ENCODE data around the gene SLC5A6. TPM values are rescaled to one million over a fixed set of nuclear protein-coding genes. Genes with fewer than 3 reads are reported as not detected.
A peak's percentile ranks its signal among the peaks of the same experiment; 100 is the strongest.

Gene SLC5A6
- total and polyA plus RNA-seq, 7 donors, result 16.8 to 64.2 (median 23.3) TPM

DNA sequence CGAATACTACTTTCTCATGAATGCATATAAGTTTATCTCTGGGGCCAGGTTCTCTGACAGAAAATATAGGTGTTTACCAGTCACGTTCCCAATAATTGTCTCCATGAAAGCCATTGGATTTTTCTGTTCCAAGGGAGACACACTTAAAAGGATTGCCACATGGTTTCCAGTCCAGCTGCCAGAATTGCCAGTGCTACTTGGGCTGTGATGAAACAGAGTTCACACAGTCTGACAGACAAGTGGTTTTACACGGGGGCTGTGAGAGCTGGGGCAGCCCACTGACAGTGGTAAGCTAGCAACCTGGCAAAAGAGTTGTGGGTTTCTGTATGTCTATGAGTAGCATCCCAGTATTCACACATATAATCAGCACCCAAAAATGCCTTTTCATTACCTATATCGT lies 28.0 kb downstream of the SLC5A6 start:
- Histone ChIP-seq H3K27ac (peak overlapping the region; percentile 77), H3K27me3 (ENCODE audit: insufficient read depth in 3 of 3, low read length in 2 of 3) (no peaks in the 10 kb centered on the region), H3K9me3 (no peaks in the 10 kb centered on the region), H3K4me1 (peaks cover 31% of the 10 kb centered on the region), H3K4me3 (no peak overlapping the region), H3K36me3 (ENCODE audit: insufficient read depth in 1 of 2, low read depth in 1 of 2) (no peaks in the 10 kb centered on the region)
- ATAC-seq (peak; percentile 43 to 57 (median 48)), DNase-seq (peak in 1 of 2 donors; percentile 47)
- TF ChIP-seq CTCF (IDR thresholded peaks at IDR 0.05), result no peak
- intact Hi-C loops (cut with DNase I), result no loop called here
- 57 to 62% (median 59%) methylated on average over 4 of the region's 4 CpGs for WGBS, 3 donors

DNA sequence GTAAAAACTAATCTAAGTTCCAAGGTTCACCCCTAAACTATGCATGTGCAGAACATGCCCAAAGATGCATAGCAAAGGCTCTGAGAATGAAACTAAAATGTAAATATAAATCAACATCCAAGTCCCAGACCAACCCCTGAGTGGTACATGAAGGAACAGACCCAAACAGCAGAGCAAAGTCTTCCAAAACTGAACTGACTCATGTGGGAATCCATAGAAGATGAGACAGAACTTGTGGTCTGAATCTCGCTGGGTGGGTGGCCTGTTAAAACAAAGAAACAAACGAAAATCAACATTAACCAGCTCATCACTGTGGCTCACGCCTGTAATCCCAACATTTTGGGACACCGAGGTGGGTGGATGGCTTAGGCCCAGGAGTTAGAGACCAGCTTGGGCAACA lies 29.7 kb downstream of the SLC5A6 start:
- intact Hi-C loops (cut with DNase I), result no loop called here
- no peaks in the 10 kb centered on the region for H3K9me3 ChIP-seq
- H3K27me3 ChIP-seq (ENCODE audit: insufficient read depth in 3 of 3, low read length in 2 of 3), result peaks cover 0 to 4% (median 0%) of the 10 kb centered on the region in 3 donors
- peaks cover 31% of the 10 kb centered on the region for H3K4me1 ChIP-seq
- WGBS, 3 donors, result 66 to 80% (median 70%) methylated on average over 4 of the region's 4 CpGs
- no peak for ATAC-seq
- H3K4me3 ChIP-seq, result no peak overlapping the region
- no peaks in the 10 kb centered on the region for H3K36me3 ChIP-seq (ENCODE audit: insufficient read depth in 1 of 2, low read depth in 1 of 2)
- TF ChIP-seq CTCF (IDR thresholded peaks at IDR 0.05), result no peak
- DNase-seq, result no peak
- H3K27ac ChIP-seq, result no peak overlapping the region

- DNase-seq (no peak), ATAC-seq (no peak)
- 67 to 74% (median 72%) methylated on average over 3 of the region's 3 CpGs for WGBS, 3 donors
- Histone ChIP-seq H3K4me1 (peaks cover 7% of the 10 kb centered on the region), H3K9me3 (no peaks in the 10 kb centered on the region), H3K27ac (no peak overlapping the region), H3K36me3 (ENCODE audit: insufficient read depth in 1 of 2, low read depth in 1 of 2) (no peaks in the 10 kb centered on the region), H3K27me3 (ENCODE audit: insufficient read depth in 3 of 3, low read length in 2 of 3) (peaks cover 0 to 7% (median 0%) of the 10 kb centered on the region in 3 donors), H3K4me3 (no peak overlapping the region)
- intact Hi-C loops (cut with DNase I), result loop anchor here in 1 of 2 donors (5.0 kb wide), 1 partner anchor 37 kb away; no protein-coding TSS in a partner anchor
- no peak for TF ChIP-seq CTCF (IDR thresholded peaks at IDR 0.05)
Observed at GRCh38 chr2:27179344-27180000, 32.6 kb downstream of the SLC5A6 start.

GRCh38 chr2:27178469-27178868 lies 33.6 kb downstream of the SLC5A6 start:
- Histone ChIP-seq H3K27ac (no peak overlapping the region), H3K27me3 (ENCODE audit: insufficient read depth in 3 of 3, low read length in 2 of 3) (peaks cover 0 to 12% (median 0%) of the 10 kb centered on the region in 3 donors), H3K4me3 (no peak overlapping the region), H3K36me3 (ENCODE audit: insufficient read depth in 1 of 2, low read depth in 1 of 2) (no peaks in the 10 kb centered on the region), H3K9me3 (no peaks in the 10 kb centered on the region), H3K4me1 (no peaks in the 10 kb centered on the region)
- DNase-seq (no peak), ATAC-seq (no peak)
- intact Hi-C loops (cut with DNase I), result loop anchor here in 1 of 2 donors (5.0 kb wide), 1 partner anchor 36 kb away; no protein-coding TSS in a partner anchor
- TF ChIP-seq CTCF (IDR thresholded peaks at IDR 0.05), result no peak
- 86 to 91% (median 86%) methylated on average over 3 of the region's 3 CpGs for WGBS, 3 donors
